Mammary epithelial cell (primary cell): ENCODE data around the gene MDM2.
A peak's percentile ranks its signal among the peaks of the same experiment; 100 is the strongest.
"Not testable (repeated sequence)": the region's sequence is repeated elsewhere in the genome, so short reads cannot be mapped to it uniquely, and the experiment has no call there.

Source experiments
- EZH2 ChIP-seq: IDR thresholded peaks from 2 replicates; pipeline ENCODE4 v1.6.1; 2012; ENCODE audit warnings: low read length, inconsistent platforms, borderline replicate concordance
- TF ChIP-seq, protein P1 (sequence below), 2 donors: IDR thresholded peaks in 1 of 2; conservative IDR thresholded peaks in 1 of 2; 2 replicates each; pipeline ENCODE4 v1.5.1; 2011 to 2012; ENCODE audit warnings: inconsistent platforms in 2 of 2, low read length in 2 of 2, mild to moderate bottlenecking in 2 of 2, control low read depth in 1 of 2, low read depth in 1 of 2; ENCODE audit not compliant: insufficient read depth in 1 of 2; ENCODE audit errors: extremely low read depth in 1 of 2

DNA sequence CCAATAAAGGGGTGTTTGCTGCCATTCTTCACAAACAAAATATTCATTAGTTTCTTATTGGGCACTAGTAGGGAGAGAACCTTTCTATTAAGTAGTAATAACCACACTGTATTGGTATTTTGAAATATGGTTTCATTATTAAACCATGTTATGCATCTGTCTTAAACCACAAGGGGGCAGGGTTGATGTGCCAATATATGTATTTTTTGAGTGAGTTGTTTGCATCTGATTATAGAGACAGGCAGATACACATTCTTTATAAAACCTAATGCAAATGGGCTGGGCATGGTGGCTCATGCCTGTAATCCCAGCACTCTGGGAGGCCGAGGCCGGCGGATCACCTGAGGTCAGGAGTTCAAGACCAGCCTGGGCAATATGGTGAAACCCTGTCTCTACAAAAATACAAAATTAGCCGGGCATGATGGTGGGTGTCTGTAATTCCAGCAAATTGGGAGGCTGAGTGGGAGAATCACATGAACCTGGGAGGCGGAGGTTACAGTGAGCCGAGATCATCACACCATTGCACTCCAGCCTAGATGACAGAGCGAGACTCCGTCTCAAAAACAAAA, 56.0 kb downstream of the MDM2 start:
- TF ChIP-seq, protein P1, sequence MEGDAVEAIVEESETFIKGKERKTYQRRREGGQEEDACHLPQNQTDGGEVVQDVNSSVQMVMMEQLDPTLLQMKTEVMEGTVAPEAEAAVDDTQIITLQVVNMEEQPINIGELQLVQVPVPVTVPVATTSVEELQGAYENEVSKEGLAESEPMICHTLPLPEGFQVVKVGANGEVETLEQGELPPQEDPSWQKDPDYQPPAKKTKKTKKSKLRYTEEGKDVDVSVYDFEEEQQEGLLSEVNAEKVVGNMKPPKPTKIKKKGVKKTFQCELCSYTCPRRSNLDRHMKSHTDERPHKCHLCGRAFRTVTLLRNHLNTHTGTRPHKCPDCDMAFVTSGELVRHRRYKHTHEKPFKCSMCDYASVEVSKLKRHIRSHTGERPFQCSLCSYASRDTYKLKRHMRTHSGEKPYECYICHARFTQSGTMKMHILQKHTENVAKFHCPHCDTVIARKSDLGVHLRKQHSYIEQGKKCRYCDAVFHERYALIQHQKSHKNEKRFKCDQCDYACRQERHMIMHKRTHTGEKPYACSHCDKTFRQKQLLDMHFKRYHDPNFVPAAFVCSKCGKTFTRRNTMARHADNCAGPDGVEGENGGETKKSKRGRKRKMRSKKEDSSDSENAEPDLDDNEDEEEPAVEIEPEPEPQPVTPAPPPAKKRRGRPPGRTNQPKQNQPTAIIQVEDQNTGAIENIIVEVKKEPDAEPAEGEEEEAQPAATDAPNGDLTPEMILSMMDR (conservative IDR thresholded peaks at IDR 0.05 in 1 of 2, IDR thresholded peaks at IDR 0.05 in 1 of 2; ENCODE audit: extremely low read depth in 1 of 2, insufficient read depth in 1 of 2, low read depth in 1 of 2, low read length in 2 of 2), result peak; percentile 55 to 73
- not testable (repeated sequence) for TF ChIP-seq EZH2
